Mucosa of descending colon (tissue), 3 donors: Measurements from ENCODE around the gene MYO1E. TPM values are rescaled to one million over a fixed set of nuclear protein-coding genes. Genes with fewer than 3 reads are reported as not detected.

Experiments
- ATAC-seq: fragments of 200-7000 bp; cut with Tn5 transposase; one replicate; pipeline ENCODE4 v1.9.1; 2020; ENCODE audit warnings: mild to moderate bottlenecking, moderate library complexity
- DNase-seq, 3 donors: peaks; one replicate each; pipeline ENCODE4 v3.0.0-alpha.2; 2020
- H3K36me3 ChIP-seq: fragments of 200-600 bp; one replicate; pipeline ENCODE4 v1.8.0; 2021; ENCODE audit warnings: low read depth, mild to moderate bottlenecking
- H3K4me1 ChIP-seq: fragments of 200-600 bp; one replicate; pipeline ENCODE4 v1.8.0; 2021; ENCODE audit warnings: low read depth, mild to moderate bottlenecking
- H3K4me3 ChIP-seq: fragments of 200-600 bp; one replicate; pipeline ENCODE4 v1.8.0; 2021; ENCODE audit warnings: mild to moderate bottlenecking
- H3K9me3 ChIP-seq: fragments of 200-600 bp; one replicate; pipeline ENCODE4 v1.8.0; 2021; ENCODE audit warnings: mild to moderate bottlenecking
- intact Hi-C, 2 donors: fragments of 100-400 bp; cut with DNase I in 1 of 2; cut with micrococcal nuclease in 1 of 2; formaldehyde crosslinking; loops; one replicate each; pipeline versions ENCODE4 v1.11.0 to v1.11.1; 2022; cut with DNase I, micrococcal nuclease
- total RNA-seq, 3 donors: library from RNA; stranded (reverse); fragmentation: NEBNext Ultra II Directional in 2 of 3; extraction: Animal tissue kit (Norgen Biotek cat#: 25700) in 2 of 3; gene quantifications; one replicate each; pipeline versions ENCODE4 v1.2.1 to v1.2.4, GENCODE V29; 2021 to 2023
- TF ChIP-seq, protein P1 (sequence below): fragments of 200-600 bp; IDR thresholded peaks from one replicate; pipeline ENCODE4 v1.8.0; 2022; ENCODE audit warnings: antibody characterized with exemption, mild to moderate bottlenecking
- donor health status: DM: no; HTN: no; CAD: no; lungs with moderate emphysema.
- donor health status: DM: no; HTN: no; CAD: no.
- donor health status: DM: no; HTN: yes; CAD: no.

MYO1E gene
- total RNA-seq, 3 donors from 2014 or later = 189 to 325 (median 283) TPM

GRCh38 chr15:59366333-59367021 lies 6.2 kb downstream of the MYO1E start:
- H3K4me3 ChIP-seq = no peak overlapping the region
- intact Hi-C loops = no loop called here
- H3K4me1 ChIP-seq = peaks cover 8% of the 10 kb centered on the region
- DNase-seq (peak in 1 of 3 donors; percentile 54), ATAC-seq (peak; percentile 78)
- TF ChIP-seq, protein P1, sequence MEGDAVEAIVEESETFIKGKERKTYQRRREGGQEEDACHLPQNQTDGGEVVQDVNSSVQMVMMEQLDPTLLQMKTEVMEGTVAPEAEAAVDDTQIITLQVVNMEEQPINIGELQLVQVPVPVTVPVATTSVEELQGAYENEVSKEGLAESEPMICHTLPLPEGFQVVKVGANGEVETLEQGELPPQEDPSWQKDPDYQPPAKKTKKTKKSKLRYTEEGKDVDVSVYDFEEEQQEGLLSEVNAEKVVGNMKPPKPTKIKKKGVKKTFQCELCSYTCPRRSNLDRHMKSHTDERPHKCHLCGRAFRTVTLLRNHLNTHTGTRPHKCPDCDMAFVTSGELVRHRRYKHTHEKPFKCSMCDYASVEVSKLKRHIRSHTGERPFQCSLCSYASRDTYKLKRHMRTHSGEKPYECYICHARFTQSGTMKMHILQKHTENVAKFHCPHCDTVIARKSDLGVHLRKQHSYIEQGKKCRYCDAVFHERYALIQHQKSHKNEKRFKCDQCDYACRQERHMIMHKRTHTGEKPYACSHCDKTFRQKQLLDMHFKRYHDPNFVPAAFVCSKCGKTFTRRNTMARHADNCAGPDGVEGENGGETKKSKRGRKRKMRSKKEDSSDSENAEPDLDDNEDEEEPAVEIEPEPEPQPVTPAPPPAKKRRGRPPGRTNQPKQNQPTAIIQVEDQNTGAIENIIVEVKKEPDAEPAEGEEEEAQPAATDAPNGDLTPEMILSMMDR = no peak
- no peaks in the 10 kb centered on the region for H3K36me3 ChIP-seq
- no peaks in the 10 kb centered on the region for H3K9me3 ChIP-seq

- Histone ChIP-seq H3K36me3 (no peaks in the 10 kb centered on the region), H3K9me3 (no peaks in the 10 kb centered on the region), H3K4me3 (no peak overlapping the region), H3K4me1 (peaks cover 8% of the 10 kb centered on the region)
- peak; percentile 22 for ATAC-seq
- DNase-seq = no peak
- TF ChIP-seq, protein P1 = no peak
- intact Hi-C loops = no loop called here
These were observed 8.4 kb downstream of the MYO1E start for GRCh38 chr15:59364248-59364647.

DNA sequence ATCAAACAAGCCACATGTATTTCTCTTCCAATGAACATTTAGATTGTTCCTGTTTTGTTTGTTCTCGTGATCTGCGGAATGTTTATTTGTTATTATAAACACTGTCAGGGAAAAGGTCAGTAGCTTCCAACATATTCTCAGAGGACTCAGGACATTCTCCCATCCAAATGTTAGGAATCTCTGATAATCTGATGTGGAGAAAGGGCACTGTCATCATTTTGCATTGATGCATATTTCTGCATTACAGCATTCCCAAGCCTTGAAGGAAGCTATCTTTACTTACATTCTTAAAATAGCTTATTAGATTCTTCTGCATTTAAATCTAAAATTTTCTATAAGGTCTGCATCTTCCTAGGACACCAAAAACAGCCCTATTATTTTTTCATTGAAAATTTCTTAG lies 10.3 kb downstream of the MYO1E start:
- Histone ChIP-seq H3K4me3 (no peak overlapping the region), H3K9me3 (no peaks in the 10 kb centered on the region), H3K36me3 (no peaks in the 10 kb centered on the region), H3K4me1 (peaks cover 8% of the 10 kb centered on the region)
- intact Hi-C loops = no loop called here
- TF ChIP-seq, protein P1 = no peak
- no peak for ATAC-seq
- DNase-seq = no peak

GRCh38 chr15:59360896-59361295 lies 11.8 kb downstream of the MYO1E start:
- peaks cover 3% of the 10 kb centered on the region for H3K4me1 ChIP-seq
- H3K36me3 ChIP-seq = no peaks in the 10 kb centered on the region
- intact Hi-C loops = no loop called here
- ATAC-seq (no peak), DNase-seq (no peak)
- H3K9me3 ChIP-seq = no peaks in the 10 kb centered on the region
- TF ChIP-seq, protein P1 = no peak
- no peak overlapping the region for H3K4me3 ChIP-seq

DNA sequence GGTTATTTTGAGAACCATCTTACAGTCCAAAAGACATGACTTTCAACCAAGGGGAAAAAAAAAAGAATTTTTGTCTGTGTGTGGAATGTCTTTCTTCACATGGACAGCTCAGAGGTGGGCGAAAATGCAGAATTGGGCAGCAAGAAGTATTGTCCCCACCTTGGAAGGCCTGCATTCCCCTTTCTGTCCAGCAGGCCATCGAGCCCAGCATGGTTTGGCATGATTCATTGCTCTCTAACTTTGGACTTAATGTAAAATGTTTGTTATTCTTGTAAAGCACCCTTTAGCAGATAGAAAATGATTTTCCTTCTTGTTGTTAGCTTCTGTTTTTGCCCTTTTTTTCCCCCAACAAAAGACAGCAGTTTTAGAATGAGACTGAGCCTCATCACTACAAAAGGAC lies 12.4 kb downstream of the MYO1E start:
- TF ChIP-seq, protein P1 = no peak
- H3K9me3 ChIP-seq = no peaks in the 10 kb centered on the region
- ATAC-seq = no peak
- DNase-seq = no peak
- intact Hi-C loops = no loop called here
- H3K4me3 ChIP-seq = no peak overlapping the region
- no peaks in the 10 kb centered on the region for H3K4me1 ChIP-seq
- H3K36me3 ChIP-seq = no peaks in the 10 kb centered on the region
